HG02759 (cell line): ENCODE results near the gene RASSF7.

Experiments used
- ATAC-seq: cut with Tn5 transposase; IDR thresholded peaks from one replicate; pipeline ENCODE4 v1.9.1; 2021; ENCODE audit warnings: mild to moderate bottlenecking, moderate library complexity; ENCODE audit not compliant: unreplicated experiment

The RASSF7 gene

GRCh38 chr11:607971-608659 lies 47.3 kb downstream of the RASSF7 start:
- no peak for ATAC-seq

- no peak for ATAC-seq
Observed at GRCh38 chr11:608791-609251, 48.1 kb downstream of the RASSF7 start.

- ATAC-seq = no peak
Observed at GRCh38 chr11:609341-609811, 48.6 kb downstream of the RASSF7 start.

- ATAC-seq = no peak
Observed at GRCh38 chr11:610146-610801, 49.5 kb downstream of the RASSF7 start.

GRCh38 chr11:611001-611996 lies 50.5 kb downstream of the RASSF7 start:
- ATAC-seq = no peak

GRCh38 chr11:612201-612960 lies 51.6 kb downstream of the RASSF7 start:
- ATAC-seq = no peak

GRCh38 chr11:612961-613300 lies 52.2 kb downstream of the RASSF7 start:
- no peak for ATAC-seq

- no peak for ATAC-seq
Observed at GRCh38 chr11:613369-613968, 52.7 kb downstream of the RASSF7 start.
